ENCODE results near the gene ROBO2. TPM values are rescaled to one million over a fixed set of nuclear protein-coding genes. Genes with fewer than 3 reads are reported as not detected.

Gene ROBO2
- total and polyA plus RNA-seq, 2 experiments from 2014 or later, result 1.5 to 7.8 TPM

DNA sequence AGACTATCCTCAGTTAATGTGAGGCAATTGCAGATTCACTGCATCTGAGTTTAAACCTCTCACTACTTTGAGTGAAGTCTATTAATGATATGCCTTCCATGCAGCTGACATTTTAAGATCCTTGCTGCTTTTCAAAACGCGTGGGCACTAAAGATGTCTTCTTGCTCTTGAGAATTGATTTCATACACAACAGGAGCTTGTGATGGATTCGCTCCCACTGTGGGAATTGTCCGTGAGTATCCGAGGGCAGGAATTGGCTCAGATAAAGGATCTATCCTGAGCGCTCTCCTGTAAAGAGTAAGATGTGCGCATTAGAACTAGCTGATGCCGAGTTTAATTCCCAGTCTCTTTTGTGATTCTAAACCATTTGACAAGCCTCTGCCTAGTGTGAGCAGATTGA is 167.9 kb downstream of the ROBO2 start:
- Mint-ChIP-seq H3K9me3 (peaks cover 3% of the 10 kb centered on the region; the same call in 1 of the 3 replicates), H3K4me3 (no peak overlapping the region), H3K27me3 (ENCODE audit: insufficient read depth, low read depth, poor library complexity) (no peaks in the 10 kb centered on the region), H3K4me1 (peaks cover 21% of the 10 kb centered on the region), H3K27ac (no peak overlapping the region), H3K36me3 (ENCODE audit: low read depth) (no peaks in the 10 kb centered on the region; the same call in 2 of the 3 replicates)
- no peaks in the 10 kb centered on the region for H3K79me2 ChIP-seq (replicated peaks; ENCODE audit: insufficient read depth)
- no peak overlapping the region for H3K4me2 ChIP-seq
- H3K27ac ChIP-seq (ENCODE audit: low read depth), result no peak overlapping the region
- H3F3A ChIP-seq (replicated peaks; ENCODE audit: low read depth), result no peaks in the 10 kb centered on the region
- TF ChIP-seq ZNF331 (CRISPR knock-in tag; IDR thresholded peaks at IDR 0.05; ENCODE audit: low read depth) (no peak), POLR2AphosphoS5 (IDR thresholded peaks at IDR 0.05; ENCODE audit: low read depth) (no peak), NANOG (IDR thresholded peaks at IDR 0.05; ENCODE audit: borderline replicate concordance) (no peak), EZH2phosphoT487 (IDR thresholded peaks at IDR 0.05; ENCODE audit: unreplicated experiment) (no peak), JUNB (IDR thresholded peaks at IDR 0.05; ENCODE audit: unreplicated experiment) (no peak), EZH2 (IDR thresholded peaks at IDR 0.05; ENCODE audit: low read depth, unreplicated experiment) (no peak)
- TF ChIP-seq, protein P1, sequence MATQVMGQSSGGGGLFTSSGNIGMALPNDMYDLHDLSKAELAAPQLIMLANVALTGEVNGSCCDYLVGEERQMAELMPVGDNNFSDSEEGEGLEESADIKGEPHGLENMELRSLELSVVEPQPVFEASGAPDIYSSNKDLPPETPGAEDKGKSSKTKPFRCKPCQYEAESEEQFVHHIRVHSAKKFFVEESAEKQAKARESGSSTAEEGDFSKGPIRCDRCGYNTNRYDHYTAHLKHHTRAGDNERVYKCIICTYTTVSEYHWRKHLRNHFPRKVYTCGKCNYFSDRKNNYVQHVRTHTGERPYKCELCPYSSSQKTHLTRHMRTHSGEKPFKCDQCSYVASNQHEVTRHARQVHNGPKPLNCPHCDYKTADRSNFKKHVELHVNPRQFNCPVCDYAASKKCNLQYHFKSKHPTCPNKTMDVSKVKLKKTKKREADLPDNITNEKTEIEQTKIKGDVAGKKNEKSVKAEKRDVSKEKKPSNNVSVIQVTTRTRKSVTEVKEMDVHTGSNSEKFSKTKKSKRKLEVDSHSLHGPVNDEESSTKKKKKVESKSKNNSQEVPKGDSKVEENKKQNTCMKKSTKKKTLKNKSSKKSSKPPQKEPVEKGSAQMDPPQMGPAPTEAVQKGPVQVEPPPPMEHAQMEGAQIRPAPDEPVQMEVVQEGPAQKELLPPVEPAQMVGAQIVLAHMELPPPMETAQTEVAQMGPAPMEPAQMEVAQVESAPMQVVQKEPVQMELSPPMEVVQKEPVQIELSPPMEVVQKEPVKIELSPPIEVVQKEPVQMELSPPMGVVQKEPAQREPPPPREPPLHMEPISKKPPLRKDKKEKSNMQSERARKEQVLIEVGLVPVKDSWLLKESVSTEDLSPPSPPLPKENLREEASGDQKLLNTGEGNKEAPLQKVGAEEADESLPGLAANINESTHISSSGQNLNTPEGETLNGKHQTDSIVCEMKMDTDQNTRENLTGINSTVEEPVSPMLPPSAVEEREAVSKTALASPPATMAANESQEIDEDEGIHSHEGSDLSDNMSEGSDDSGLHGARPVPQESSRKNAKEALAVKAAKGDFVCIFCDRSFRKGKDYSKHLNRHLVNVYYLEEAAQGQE (IDR thresholded peaks at IDR 0.05; ENCODE audit: unreplicated experiment), result no peak
- TF ChIP-seq, protein P2, sequence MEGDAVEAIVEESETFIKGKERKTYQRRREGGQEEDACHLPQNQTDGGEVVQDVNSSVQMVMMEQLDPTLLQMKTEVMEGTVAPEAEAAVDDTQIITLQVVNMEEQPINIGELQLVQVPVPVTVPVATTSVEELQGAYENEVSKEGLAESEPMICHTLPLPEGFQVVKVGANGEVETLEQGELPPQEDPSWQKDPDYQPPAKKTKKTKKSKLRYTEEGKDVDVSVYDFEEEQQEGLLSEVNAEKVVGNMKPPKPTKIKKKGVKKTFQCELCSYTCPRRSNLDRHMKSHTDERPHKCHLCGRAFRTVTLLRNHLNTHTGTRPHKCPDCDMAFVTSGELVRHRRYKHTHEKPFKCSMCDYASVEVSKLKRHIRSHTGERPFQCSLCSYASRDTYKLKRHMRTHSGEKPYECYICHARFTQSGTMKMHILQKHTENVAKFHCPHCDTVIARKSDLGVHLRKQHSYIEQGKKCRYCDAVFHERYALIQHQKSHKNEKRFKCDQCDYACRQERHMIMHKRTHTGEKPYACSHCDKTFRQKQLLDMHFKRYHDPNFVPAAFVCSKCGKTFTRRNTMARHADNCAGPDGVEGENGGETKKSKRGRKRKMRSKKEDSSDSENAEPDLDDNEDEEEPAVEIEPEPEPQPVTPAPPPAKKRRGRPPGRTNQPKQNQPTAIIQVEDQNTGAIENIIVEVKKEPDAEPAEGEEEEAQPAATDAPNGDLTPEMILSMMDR (conservative IDR thresholded peaks at IDR 0.05; ENCODE audit: low read depth in 2 of 2), result no peak
- TF ChIP-seq, protein P3, sequence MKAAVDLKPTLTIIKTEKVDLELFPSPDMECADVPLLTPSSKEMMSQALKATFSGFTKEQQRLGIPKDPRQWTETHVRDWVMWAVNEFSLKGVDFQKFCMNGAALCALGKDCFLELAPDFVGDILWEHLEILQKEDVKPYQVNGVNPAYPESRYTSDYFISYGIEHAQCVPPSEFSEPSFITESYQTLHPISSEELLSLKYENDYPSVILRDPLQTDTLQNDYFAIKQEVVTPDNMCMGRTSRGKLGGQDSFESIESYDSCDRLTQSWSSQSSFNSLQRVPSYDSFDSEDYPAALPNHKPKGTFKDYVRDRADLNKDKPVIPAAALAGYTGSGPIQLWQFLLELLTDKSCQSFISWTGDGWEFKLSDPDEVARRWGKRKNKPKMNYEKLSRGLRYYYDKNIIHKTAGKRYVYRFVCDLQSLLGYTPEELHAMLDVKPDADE (IDR thresholded peaks at IDR 0.05), result no peak
- no peak overlapping the region for H2AFZ ChIP-seq
- no peaks in the 10 kb centered on the region for H4K20me1 ChIP-seq (replicated peaks; ENCODE audit: insufficient read depth)
- no peak for ATAC-seq
- H3K4me1 ChIP-seq (ENCODE audit: insufficient read depth), result peaks cover 3% of the 10 kb centered on the region; the same call in 1 of the 2 replicates
- H3K36me3 ChIP-seq (ENCODE audit: insufficient read depth), result no peaks in the 10 kb centered on the region
- H3K9me2 ChIP-seq (ENCODE audit: insufficient read depth), result no peaks in the 10 kb centered on the region
- H3K4me3 ChIP-seq, result no peak overlapping the region
- H3K27me3 ChIP-seq (ENCODE audit: insufficient read depth), result no peaks in the 10 kb centered on the region
- no peak for DNase-seq (ENCODE audit: low spot score)

DNA sequence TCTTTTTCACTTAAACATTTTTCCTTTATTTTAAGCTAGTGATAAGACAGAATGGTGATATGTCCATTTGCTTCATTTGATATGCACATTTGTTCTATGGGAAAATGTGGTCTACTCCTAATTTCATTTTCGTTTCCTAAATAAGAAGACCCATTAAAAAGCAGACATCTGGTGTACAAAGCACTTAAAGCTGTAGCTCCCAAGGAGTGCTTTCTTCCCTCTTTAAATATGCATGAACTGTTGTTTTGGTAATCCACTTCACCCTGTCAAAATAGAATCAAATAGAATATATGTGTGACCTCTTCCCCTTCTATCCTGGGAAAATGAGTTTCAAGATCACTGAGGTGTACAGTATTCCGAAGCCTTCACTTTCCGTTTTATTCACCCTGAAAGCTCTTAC is 182.8 kb downstream of the ROBO2 start:
- Histone ChIP-seq H3K9me2 (ENCODE audit: insufficient read depth) (no peaks in the 10 kb centered on the region), H3K36me3 (ENCODE audit: insufficient read depth) (no peaks in the 10 kb centered on the region), H3K4me3 (no peak overlapping the region), H3K4me1 (ENCODE audit: insufficient read depth) (no peaks in the 10 kb centered on the region), H3K79me2 (replicated peaks; ENCODE audit: insufficient read depth) (no peaks in the 10 kb centered on the region), H3F3A (replicated peaks; ENCODE audit: low read depth) (no peaks in the 10 kb centered on the region), H4K20me1 (replicated peaks; ENCODE audit: insufficient read depth) (no peaks in the 10 kb centered on the region), H3K4me2 (no peak overlapping the region), H3K27me3 (ENCODE audit: insufficient read depth) (no peaks in the 10 kb centered on the region), H3K27ac (ENCODE audit: low read depth) (no peak overlapping the region), H2AFZ (no peak overlapping the region)
- peaks cover 3% of the 10 kb centered on the region; the same call in 2 of the 3 replicates for H3K4me1 Mint-ChIP-seq
- peaks cover 4% of the 10 kb centered on the region; the same call in 2 of the 3 replicates for H3K9me3 Mint-ChIP-seq
- H3K27ac Mint-ChIP-seq, result no peak overlapping the region
- DNase-seq (ENCODE audit: low spot score) (no peak), ATAC-seq (no peak)
- no peak overlapping the region for H3K4me3 Mint-ChIP-seq
- H3K27me3 Mint-ChIP-seq (ENCODE audit: insufficient read depth, low read depth, poor library complexity), result no peaks in the 10 kb centered on the region
- H3K36me3 Mint-ChIP-seq (ENCODE audit: low read depth), result 0 out of 3 replicates have a peak, but pooled peaks cover 4% of the 10 kb centered on the region
- TF ChIP-seq POLR2AphosphoS5 (IDR thresholded peaks at IDR 0.05; ENCODE audit: low read depth), result no peak
- TF ChIP-seq, protein P2 (conservative IDR thresholded peaks at IDR 0.05; ENCODE audit: low read depth in 2 of 2), result no peak
- TF ChIP-seq, protein P3 (IDR thresholded peaks at IDR 0.05), result no peak
- TF ChIP-seq, protein P1 (IDR thresholded peaks at IDR 0.05; ENCODE audit: unreplicated experiment), result no peak
- TF ChIP-seq STAT1 (IDR thresholded peaks at IDR 0.05; ENCODE audit: unreplicated experiment), result no peak
